GM12878 (cell line): ENCODE data around the gene PPM1N. TPM values are rescaled to one million over a fixed set of nuclear protein-coding genes. Genes with fewer than 3 reads are reported as not detected.

Experiments used
- ATAC-seq: fragments of 200-7000 bp; cut with Tn5 transposase; 3 replicates; pipeline ENCODE4 v1.9.1; 2020; ENCODE audit warnings: mild to moderate bottlenecking, moderate library complexity
- BruUV-seq: library from RNA; stranded (reverse); fragments of 400-500 nt; replicated peaks from 2 replicates; lab custom pipeline; 2021; lab: Mats Ljungman, UMichigan
- CTCF ChIA-PET: fragments of 300-600 bp; sonication (Branson Sonifier 250); formaldehyde crosslinking; extraction: SDS; loops from one replicate; lab custom pipeline; 2021; ENCODE audit warnings: inconsistent platforms; lab: Yijun Ruan, JAX
- POLR2A ChIA-PET: fragments of 350-600 bp; formaldehyde crosslinking; extraction: SDS; loops from one replicate; lab custom pipeline; 2021; ENCODE audit warnings: inconsistent platforms; lab: Charles Lee
- RAD21 ChIA-PET: fragments of 300-600 bp; sonication (Branson Sonifier 250); formaldehyde crosslinking; loops from one replicate; lab custom pipeline; 2023; ENCODE audit warnings: antibody characterized with exemption; ENCODE audit not compliant: unreplicated experiment; lab: Charles Lee
- SMC1A ChIA-PET: fragments of 300-600 bp; sonication (Branson Sonifier 250); formaldehyde crosslinking; loops from one replicate; lab custom pipeline; 2023; ENCODE audit not compliant: unreplicated experiment, uncharacterized antibody; lab: Charles Lee
- DNase-seq: peaks from one replicate; pipeline ENCODE4 v3.0.0-alpha.2; 2011; ENCODE audit warnings: low read depth, low spot score
- FAIRE-seq: peaks from 3 replicates; lab custom pipeline; 2011; peaks lifted over from hg19 to GRCh38; lab: Jason Lieb, UNC
- H2AFZ ChIP-seq: 2 replicates; pipeline ENCODE4 v1.6.0; 2011; ENCODE audit warnings: low read depth, low read length, control low read depth; ENCODE audit not compliant: control insufficient read depth
- H3K27ac ChIP-seq: 2 replicates; pipeline ENCODE4 v1.5.1; 2011; ENCODE audit warnings: control low read depth; ENCODE audit not compliant: control insufficient read depth, insufficient read depth
- H3K27me3 ChIP-seq, 2 experiments: replicated peaks in 1 of 2; 2 replicates each; pipeline versions ENCODE4 v1.6.0 to v1.6.1; 2011; ENCODE audit warnings: low read length in 1 of 2; ENCODE audit not compliant: control insufficient read depth in 2 of 2, insufficient read depth in 2 of 2
- H3K36me3 ChIP-seq, 2 experiments: 2 replicates each; pipeline ENCODE4 v1.5.1; 2011; ENCODE audit warnings: low read length in 1 of 2; ENCODE audit not compliant: control insufficient read depth in 2 of 2, insufficient read depth in 2 of 2
- H3K4me1 ChIP-seq: 2 replicates; pipeline ENCODE4 v1.6.1; 2011; ENCODE audit warnings: mild to moderate bottlenecking, low read length, moderate library complexity, mixed read lengths; ENCODE audit not compliant: control insufficient read depth, insufficient read depth
- H3K4me2 ChIP-seq: 2 replicates; pipeline ENCODE4 v1.6.0; 2011; ENCODE audit warnings: control low read depth; ENCODE audit not compliant: control insufficient read depth, insufficient read depth
- H3K4me3 ChIP-seq: fragments of 200-600 bp; sonication (generic); 2 replicates; pipeline ENCODE4 v1.5.1; 2016
- H3K79me2 ChIP-seq: 2 replicates; pipeline ENCODE4 v1.6.0; 2011; ENCODE audit warnings: low read length; ENCODE audit not compliant: control insufficient read depth, insufficient read depth
- H3K9ac ChIP-seq: 2 replicates; pipeline ENCODE4 v1.8.0; 2011; ENCODE audit warnings: low read length, control low read depth, mixed read lengths; ENCODE audit not compliant: control insufficient read depth, insufficient read depth
- H3K9me3 ChIP-seq: replicated peaks from 3 replicates; pipeline ENCODE4 v1.5.1; 2011; ENCODE audit warnings: mild to moderate bottlenecking, low read length; ENCODE audit not compliant: control insufficient read depth, insufficient read depth
- H4K20me1 ChIP-seq: 2 replicates; pipeline ENCODE4 v1.6.0; 2011; ENCODE audit not compliant: control insufficient read depth, insufficient read depth
- CHD2 ChIP-seq: IDR thresholded peaks from 2 replicates; pipeline ENCODE4 v1.6.1; 2011; ENCODE audit warnings: low read depth, low read length, improper control_type of control experiment, borderline replicate concordance
- CTCF ChIP-seq, 3 experiments: IDR thresholded peaks in 2 of 3; conservative IDR thresholded peaks in 1 of 3; 2 replicates each; pipeline ENCODE4 v1.5.1; 2011; ENCODE audit warnings: low read depth in 3 of 3, low read length in 3 of 3, mild to moderate bottlenecking in 3 of 3, control low read depth in 2 of 3, moderate library complexity in 2 of 3, inconsistent platforms in 1 of 3, mixed read lengths in 1 of 3; ENCODE audit not compliant: control insufficient read depth in 2 of 3, insufficient read depth in 1 of 3; ENCODE audit errors: extremely low read depth in 1 of 3
- ESRRA ChIP-seq: IDR thresholded peaks from 2 replicates; pipeline ENCODE4 v1.6.1; 2012; ENCODE audit warnings: mild to moderate bottlenecking, low read length, improper control_type of control experiment
- GATAD2B ChIP-seq: fragments of 450-650 bp; conservative IDR thresholded peaks from 2 replicates; pipeline ENCODE4 v1.6.1; 2017; ENCODE audit warnings: low read depth, mild to moderate bottlenecking, moderate library complexity
- HCFC1 ChIP-seq: fragments of 150-350 bp; IDR thresholded peaks from 2 replicates; pipeline ENCODE4 v1.6.1; 2014; ENCODE audit warnings: low read length
- HDAC6 ChIP-seq: fragments of 200-600 bp; sonication (generic); IDR thresholded peaks from one replicate; pipeline ENCODE4 v1.8.0; 2017; ENCODE audit warnings: antibody characterized with exemption; ENCODE audit not compliant: unreplicated experiment
- MLLT1 ChIP-seq: fragments of 450-650 bp; IDR thresholded peaks from 2 replicates; pipeline ENCODE4 v1.6.1; 2016; ENCODE audit warnings: mild to moderate bottlenecking
- NFIC ChIP-seq: IDR thresholded peaks from 2 replicates; pipeline ENCODE4 v1.6.1; 2012; ENCODE audit warnings: low read depth, mild to moderate bottlenecking, inconsistent platforms, low read length, moderate library complexity
- POLR2A ChIP-seq: IDR thresholded peaks from 2 replicates; pipeline ENCODE4 v1.6.1; 2011; ENCODE audit warnings: low read depth, mild to moderate bottlenecking, low read length
- POU2F2 ChIP-seq: IDR thresholded peaks from 3 replicates; pipeline ENCODE4 v1.6.1; 2011; ENCODE audit warnings: low read depth, mild to moderate bottlenecking, low read length, borderline replicate concordance
- SRF ChIP-seq, 2 experiments: IDR thresholded peaks; 2 replicates each; pipeline ENCODE4 v1.6.1; 2011; ENCODE audit warnings: low read depth in 2 of 2, low read length in 2 of 2, mild to moderate bottlenecking in 1 of 2, moderate library complexity in 1 of 2
- TCF12 ChIP-seq: IDR thresholded peaks from 2 replicates; pipeline ENCODE4 v1.6.1; 2011; ENCODE audit warnings: low read depth, mild to moderate bottlenecking, low read length
- ZBED1 ChIP-seq: IDR thresholded peaks from 2 replicates; pipeline ENCODE4 v1.6.1; 2016; ENCODE audit warnings: borderline replicate concordance
- ZNF207 ChIP-seq: fragments of 450-650 bp; IDR thresholded peaks from 2 replicates; pipeline ENCODE4 v1.6.1; 2014; ENCODE audit warnings: antibody characterized with exemption, mild to moderate bottlenecking, borderline replicate concordance
- ZNF217 ChIP-seq: fragments of 450-650 bp; IDR thresholded peaks from 2 replicates; pipeline ENCODE4 v1.6.1; 2017; ENCODE audit warnings: antibody characterized with exemption, mild to moderate bottlenecking
- ZNF24 ChIP-seq: fragments of 450-650 bp; IDR thresholded peaks from 2 replicates; pipeline ENCODE4 v1.6.1; 2017; ENCODE audit warnings: antibody characterized with exemption, mild to moderate bottlenecking
- ZNF384 ChIP-seq: IDR thresholded peaks from 2 replicates; pipeline ENCODE4 v1.6.1; 2012; ENCODE audit warnings: low read depth, mild to moderate bottlenecking, low read length, improper control_type of control experiment, borderline replicate concordance
- ZZZ3 ChIP-seq: IDR thresholded peaks from 2 replicates; pipeline ENCODE4 v1.6.1; 2011; ENCODE audit warnings: low read depth; ENCODE audit not compliant: control insufficient read depth, insufficient read length
- WGBS: methylation state at CpG from one replicate; pipeline ENCODE4 v1.1.6; 2016; ENCODE audit warnings: low lambda C conversion rate; ENCODE audit not compliant: insufficient replicate concordance, insufficient coverage; ENCODE audit errors: missing lambda C conversion rate; 5-methylcytosine and 5-hydroxymethylcytosine counted together
- in situ Hi-C: fragments of 300-500 bp; cut with MboI; formaldehyde crosslinking; loops from 9 replicates; pipeline ENCODE4 v1.14.3; 2018; ENCODE audit warnings: mixed read lengths
- intact Hi-C: fragments of 100-400 bp; cut with micrococcal nuclease; formaldehyde crosslinking; loops from one replicate; pipeline ENCODE4 v1.14.2; 2022; ENCODE audit not compliant: unreplicated experiment
- polyA plus RNA-seq, 11 experiments: library from polyadenylated mRNA; depleted of rRNA in 4 of 11; unstranded in 6 of 11; stranded (reverse) in 5 of 11; fragments of >200 nt; fragmentation: Nextera tagmentation in 4 of 11; fragmentation: Illumina TruSeq in 1 of 11; extraction: Ambion mirVana in 4 of 11; extraction: Trizol in 1 of 11; gene quantifications; 1 replicate in 1 of 11; 2 replicates in 10 of 11; pipeline versions ENCODE4 v1.2.1 to v1.2.3, GENCODE V29; 2011 to 2016; ENCODE audit warnings: inconsistent platforms in 2 of 11, missing spikeins in 2 of 11, low read depth in 1 of 11
- total RNA-seq, 4 experiments: library from RNA; depleted of rRNA in 3 of 4; stranded (reverse); fragments of >200 nt in 3 of 4; fragmentation: Illumina TruSeq in 1 of 4; extraction: Trizol in 1 of 4; gene quantifications; 2 replicates each; pipeline versions ENCODE4 v1.2.1 to v1.2.3, GENCODE V29; 2013 to 2021
- TF ChIP-seq, protein P1 (sequence below): fragments of 450-650 bp; IDR thresholded peaks from 2 replicates; pipeline ENCODE4 v1.6.1; 2017; ENCODE audit warnings: antibody characterized with exemption, mild to moderate bottlenecking, moderate library complexity

The PPM1N gene
- total and polyA plus RNA-seq, 10 of the 15 experiments (the other 5 are each of a cell fraction or from before 2014, with no cell fraction given) = 1.6 to 5.4 (median 3.7) TPM

- intact Hi-C loops (loop anchor here (5.0 kb wide), 1 partner anchor 134 kb away; no protein-coding TSS in a partner anchor), in situ Hi-C loops (no loop called here)
- no TSS peak for BruUV-seq
- ChIA-PET RAD21 (interaction anchor here (0.6 to 1.7 kb wide), 5 partner anchors 30 to 385 kb away, joined by 3 to 5 read pairs (median 3); no protein-coding TSS in a partner anchor), POLR2A (interaction anchor here (0.5 to 1.9 kb wide), 6 partner anchors 21 to 1984 kb away, joined by 3 to 10 read pairs (median 6); no protein-coding TSS in a partner anchor), SMC1A (interaction anchor here (1.1 kb wide), 1 partner anchor 131 kb away, joined by 4 read pairs; the partner anchor contains the start of gene EML2), CTCF (interaction anchor here (0.8 to 1.0 kb wide), 5 partner anchors 10 to 134 kb away, joined by 3 to 6 read pairs (median 4); no protein-coding TSS in a partner anchor)
- Histone ChIP-seq H3K9ac (peak overlapping the region; percentile 98), H3K4me2 (peak overlapping the region; percentile 73), H4K20me1 (no peaks in the 10 kb centered on the region), H3K36me3 (no peaks in the 10 kb centered on the region), H3K4me1 (peaks cover 25% of the 10 kb centered on the region), H3K79me2 (peaks cover 68% of the 10 kb centered on the region), H3K9me3 (no peaks in the 10 kb centered on the region; the same call in 2 of the 3 replicates), H3K27ac (peak overlapping the region; percentile 98), H3K4me3 (peak overlapping the region; percentile 99), H3K27me3 (no peaks in the 10 kb centered on the region), H2AFZ (no peak overlapping the region)
- DNase-seq (no peak), ATAC-seq (peak; percentile 38), FAIRE-seq (no peak)
- 0% methylated on average over 13 of the region's 26 CpGs for WGBS
- TF ChIP-seq POU2F2 = no peak
- TF ChIP-seq HDAC6 = no peak
- no peak for TF ChIP-seq GATAD2B
- TF ChIP-seq ZBED1 = 0 out of 2 replicates have a peak, but pooled peaks have one; percentile 19
- TF ChIP-seq NFIC = no peak
- TF ChIP-seq SRF (IDR thresholded peaks at IDR 0.05; ENCODE audit: low read depth in 2 of 2, low read length in 2 of 2) = no peak
- 0 out of 2 replicates have a peak, but pooled peaks have one; percentile 1 for TF ChIP-seq MLLT1
- no peak for TF ChIP-seq ZNF217
- no peak for TF ChIP-seq POLR2A
- TF ChIP-seq ZNF207 = no peak
- no peak for TF ChIP-seq CHD2
- no peak for TF ChIP-seq ESRRA
- TF ChIP-seq ZZZ3 = no peak
- no peak for TF ChIP-seq CTCF (IDR thresholded peaks at IDR 0.05 in 2 of 3, conservative IDR thresholded peaks at IDR 0.05 in 1 of 3; ENCODE audit: control insufficient read depth in 2 of 3, extremely low read depth in 1 of 3, insufficient read depth in 1 of 3, low read depth in 3 of 3, low read length in 3 of 3)
- TF ChIP-seq ZNF24 = no peak
- peak; percentile 68; the same call in 1 of the 2 replicates for TF ChIP-seq TCF12
- no peak for TF ChIP-seq HCFC1
- TF ChIP-seq, protein P1, sequence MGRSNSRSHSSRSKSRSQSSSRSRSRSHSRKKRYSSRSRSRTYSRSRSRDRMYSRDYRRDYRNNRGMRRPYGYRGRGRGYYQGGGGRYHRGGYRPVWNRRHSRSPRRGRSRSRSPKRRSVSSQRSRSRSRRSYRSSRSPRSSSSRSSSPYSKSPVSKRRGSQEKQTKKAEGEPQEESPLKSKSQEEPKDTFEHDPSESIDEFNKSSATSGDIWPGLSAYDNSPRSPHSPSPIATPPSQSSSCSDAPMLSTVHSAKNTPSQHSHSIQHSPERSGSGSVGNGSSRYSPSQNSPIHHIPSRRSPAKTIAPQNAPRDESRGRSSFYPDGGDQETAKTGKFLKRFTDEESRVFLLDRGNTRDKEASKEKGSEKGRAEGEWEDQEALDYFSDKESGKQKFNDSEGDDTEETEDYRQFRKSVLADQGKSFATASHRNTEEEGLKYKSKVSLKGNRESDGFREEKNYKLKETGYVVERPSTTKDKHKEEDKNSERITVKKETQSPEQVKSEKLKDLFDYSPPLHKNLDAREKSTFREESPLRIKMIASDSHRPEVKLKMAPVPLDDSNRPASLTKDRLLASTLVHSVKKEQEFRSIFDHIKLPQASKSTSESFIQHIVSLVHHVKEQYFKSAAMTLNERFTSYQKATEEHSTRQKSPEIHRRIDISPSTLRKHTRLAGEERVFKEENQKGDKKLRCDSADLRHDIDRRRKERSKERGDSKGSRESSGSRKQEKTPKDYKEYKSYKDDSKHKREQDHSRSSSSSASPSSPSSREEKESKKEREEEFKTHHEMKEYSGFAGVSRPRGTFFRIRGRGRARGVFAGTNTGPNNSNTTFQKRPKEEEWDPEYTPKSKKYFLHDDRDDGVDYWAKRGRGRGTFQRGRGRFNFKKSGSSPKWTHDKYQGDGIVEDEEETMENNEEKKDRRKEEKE = no peak
- no peak for TF ChIP-seq ZNF384
Measured at GRCh38 chr19:45508417-45508860, 10.2 kb downstream of the PPM1N start.
